GM21717 (cell line): ENCODE results near the gene MCEMP1.

Experiments
- ATAC-seq: cut with Tn5 transposase; IDR thresholded peaks from one replicate; pipeline ENCODE4 v1.9.1; 2021; ENCODE audit warnings: mild to moderate bottlenecking, moderate library complexity; ENCODE audit not compliant: unreplicated experiment

MCEMP1 gene

GRCh38 chr19:7676854-7677253 is at the start of gene MCEMP1:
Gene MCEMP1, plus strand, starts transcription at chr19:7677090. Its CDS starts 31 bp downstream, at chr19:7677121.
- no peak for ATAC-seq

GRCh38 chr19:7627166-7627565 is 49.7 kb upstream of the MCEMP1 start:
- ATAC-seq, result no peak

- no peak for ATAC-seq
These were observed 48.1 kb upstream of the MCEMP1 start for GRCh38 chr19:7628589-7629311.

- ATAC-seq, result peak; percentile 70
These were observed 47.4 kb upstream of the MCEMP1 start, which contains the start of the genes PET100 and XAB2 for GRCh38 chr19:7629347-7630054. Gene PET100, plus strand, starts transcription at chr19:7629793. Its CDS starts 41 bp downstream, at chr19:7629834. Gene XAB2, minus strand, starts transcription at chr19:7629545. Its CDS starts 18 bp downstream, at chr19:7629527.

GRCh38 chr19:7631577-7631976 is 45.3 kb upstream of the MCEMP1 start:
- ATAC-seq, result no peak

- no peak for ATAC-seq
These were observed 44.3 kb upstream of the MCEMP1 start for GRCh38 chr19:7632340-7633203.

GRCh38 chr19:7633698-7634097 is 43.2 kb upstream of the MCEMP1 start, which contains the start of gene PCP2:
Gene PCP2, minus strand, starts transcription at chr19:7633719. Its CDS starts 262 bp downstream, at chr19:7633457.
- no peak for ATAC-seq

GRCh38 chr19:7635670-7636069 is 41.2 kb upstream of the MCEMP1 start:
- no peak for ATAC-seq

- no peak for ATAC-seq
These were observed 40.6 kb upstream of the MCEMP1 start for GRCh38 chr19:7636317-7636690.

GRCh38 chr19:7636691-7637373 is 40.1 kb upstream of the MCEMP1 start, which contains the start of gene STXBP2:
Gene STXBP2, plus strand, starts transcription at chr19:7637110. Its CDS starts 40 bp downstream, at chr19:7637150.
- no peak for ATAC-seq

GRCh38 chr19:7637374-7638256 is 39.3 kb upstream of the MCEMP1 start:
- no peak for ATAC-seq

GRCh38 chr19:7638802-7639465 is 38.0 kb upstream of the MCEMP1 start:
- no peak for ATAC-seq

- no peak for ATAC-seq
These were observed 37.0 kb upstream of the MCEMP1 start for GRCh38 chr19:7639863-7640348.

- no peak for ATAC-seq
These were observed 36.1 kb upstream of the MCEMP1 start for GRCh38 chr19:7640803-7641202.

- no peak for ATAC-seq
These were observed 35.3 kb upstream of the MCEMP1 start for GRCh38 chr19:7641290-7642276.

- no peak for ATAC-seq
These were observed 34.4 kb upstream of the MCEMP1 start for GRCh38 chr19:7642295-7643030.

GRCh38 chr19:7643031-7643415 is 33.9 kb upstream of the MCEMP1 start:
- no peak for ATAC-seq
